Endometrial microvascular endothelial cells (primary cell): ENCODE data around the gene PRKN. TPM values are rescaled to one million over a fixed set of nuclear protein-coding genes. Genes with fewer than 3 reads are reported as not detected.

Experiments used
- in situ Hi-C: cut with HindIII; loops from 2 replicates; pipeline ENCODE4 v1.10.0; 2017; ENCODE audit warnings: low sequenced_read_pairs, low pct_unique_long_range_greater_than_20kb; ENCODE audit errors: inconsistent ontology term
- total RNA-seq: library from RNA; depleted of rRNA; stranded (reverse); fragments of >200 nt; gene quantifications from one replicate; pipeline ENCODE4 v1.2.3, GENCODE V29; 2015; ENCODE audit errors: inconsistent ontology term

The PRKN gene
- total RNA-seq, 1 donor from 2014 or later: not detected

DNA sequence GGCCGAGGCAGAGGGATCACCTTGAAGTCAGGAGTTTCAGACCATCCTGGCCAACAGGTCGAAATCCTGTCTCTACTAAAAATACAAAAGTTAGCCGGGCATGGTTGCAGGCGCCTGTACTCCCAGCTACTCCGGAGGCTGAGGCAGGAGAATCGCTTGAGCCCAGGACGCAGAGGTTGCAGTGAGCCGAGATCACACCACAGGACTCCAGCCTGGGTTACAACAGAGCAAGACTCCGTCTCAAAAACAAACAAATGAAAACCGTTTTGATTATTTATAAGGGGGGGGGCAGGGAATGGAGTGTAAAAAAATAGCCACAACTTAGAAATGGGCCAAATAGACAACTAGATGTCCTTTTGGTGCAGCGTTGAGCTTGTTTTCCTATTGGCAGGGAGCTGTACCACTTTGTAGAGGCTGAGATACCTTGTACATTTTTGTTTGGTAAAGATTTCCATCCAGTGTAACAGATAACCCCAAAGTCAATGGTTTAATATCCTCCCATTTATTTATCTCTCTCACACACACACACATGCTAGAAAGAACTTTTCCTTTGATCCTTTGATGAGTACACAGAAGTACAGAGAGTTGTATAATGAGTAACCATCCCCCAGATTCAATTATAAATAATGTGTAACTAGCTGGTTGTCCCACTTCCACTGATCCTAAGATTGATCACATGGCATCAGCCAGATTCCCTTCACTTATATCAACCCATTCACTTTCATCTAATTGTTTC, 477.5 kb downstream of the PRKN start:
- in situ Hi-C loops: no loop called here

DNA sequence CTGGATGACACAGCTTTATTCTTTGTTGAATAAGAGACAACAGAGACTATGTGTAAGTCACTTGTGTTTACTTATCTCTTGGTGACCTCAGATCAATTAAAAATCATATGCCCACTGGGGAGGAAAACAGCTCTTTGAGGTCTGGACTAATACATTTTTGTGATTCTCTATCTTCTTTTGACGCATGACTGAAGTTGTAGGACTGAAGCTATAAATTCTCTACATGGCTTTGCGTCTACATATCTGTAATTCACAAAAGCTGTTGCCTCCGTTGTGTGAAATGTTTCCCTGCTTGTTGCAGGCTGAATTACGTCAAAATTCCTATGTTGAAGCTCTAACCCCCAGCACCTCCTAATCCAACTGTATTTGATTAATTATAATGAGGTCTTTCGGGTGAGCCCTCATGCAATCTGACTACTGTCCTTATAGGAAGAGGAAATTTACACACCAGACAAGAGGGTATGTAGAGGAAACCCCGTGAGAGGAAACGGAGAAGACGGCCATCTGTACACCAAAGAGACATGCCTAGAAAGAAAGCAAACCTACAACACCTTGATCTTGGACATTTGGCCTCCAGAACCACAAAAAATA, 481.6 kb downstream of the PRKN start:
- in situ Hi-C loops: no loop called here

DNA sequence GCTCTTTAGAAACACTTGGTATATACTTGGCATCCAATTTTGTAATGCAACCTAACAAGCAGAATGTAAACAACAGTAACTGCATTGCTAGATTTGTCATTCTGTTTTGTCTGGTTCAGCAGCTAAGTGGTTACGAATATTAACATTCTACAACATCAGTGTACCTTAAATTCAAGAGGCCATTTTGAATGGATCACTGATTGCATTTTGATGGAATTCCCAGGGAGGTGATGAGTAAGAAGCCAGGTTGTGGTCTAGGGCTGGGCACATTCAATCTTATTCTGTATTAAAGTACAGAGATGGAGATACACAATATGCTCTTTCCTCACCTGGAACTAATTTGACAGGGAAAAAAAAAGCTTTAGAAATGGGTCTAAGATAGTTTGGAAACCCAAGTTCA, 483.5 kb downstream of the PRKN start:
- in situ Hi-C loops: no loop called here

DNA sequence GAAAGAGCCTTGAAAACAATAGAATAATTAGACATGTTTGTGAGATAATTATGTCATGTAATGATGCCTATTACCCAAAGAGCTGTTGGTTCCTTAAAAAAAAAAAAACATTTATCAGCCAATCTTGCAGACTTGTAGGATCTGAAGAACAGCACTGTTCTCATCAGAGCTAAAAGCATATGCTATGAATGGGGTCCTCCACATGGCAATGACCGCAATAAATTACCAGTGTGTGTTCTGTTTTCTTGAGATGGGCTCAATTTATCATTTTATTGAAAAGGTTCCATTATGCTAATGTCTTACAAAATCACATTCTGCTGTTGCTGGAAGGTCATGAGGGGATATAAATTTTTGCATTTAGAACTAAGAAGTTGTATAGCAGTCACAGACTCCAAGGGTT, 484.7 kb downstream of the PRKN start:
- in situ Hi-C loops: no loop called here

DNA sequence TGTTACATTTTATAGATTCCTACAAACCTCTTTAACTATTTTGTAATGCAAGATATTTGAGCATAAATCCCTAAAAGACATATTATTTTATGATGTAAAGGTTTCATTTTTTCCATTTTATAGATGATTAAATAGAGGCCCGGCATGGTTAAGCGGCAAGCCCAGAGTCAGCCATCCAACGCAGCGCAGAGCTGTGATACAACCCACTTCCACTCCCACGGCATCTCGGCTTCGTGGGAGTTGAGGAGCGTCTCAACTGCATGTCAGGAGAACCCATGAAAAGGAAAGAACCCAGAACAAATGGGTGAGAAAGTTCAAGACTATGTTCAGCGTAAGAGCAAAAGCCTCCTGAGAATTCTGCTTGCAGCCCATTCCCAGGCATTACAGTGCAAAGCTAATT, 488.2 kb downstream of the PRKN start:
- in situ Hi-C loops: no loop called here

DNA sequence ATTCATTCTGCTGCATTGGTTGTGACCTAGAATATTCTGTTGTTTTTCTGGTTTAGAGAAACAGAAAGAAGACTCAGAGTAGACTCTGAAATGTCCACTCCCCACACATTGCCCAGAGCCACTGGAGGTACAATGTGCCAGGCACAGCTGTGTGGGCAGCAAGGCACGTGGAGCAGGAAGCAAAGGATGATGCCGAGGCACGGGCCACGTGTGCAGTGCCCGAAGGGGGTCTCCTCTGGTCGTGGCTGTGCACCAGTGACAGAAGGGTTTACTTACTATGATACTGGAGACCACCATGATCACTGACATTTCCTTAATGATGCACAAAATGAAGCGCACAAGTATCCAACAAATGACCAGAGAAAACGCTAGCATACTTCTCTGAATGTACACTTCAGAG, 488.9 kb downstream of the PRKN start:
- in situ Hi-C loops: no loop called here

DNA sequence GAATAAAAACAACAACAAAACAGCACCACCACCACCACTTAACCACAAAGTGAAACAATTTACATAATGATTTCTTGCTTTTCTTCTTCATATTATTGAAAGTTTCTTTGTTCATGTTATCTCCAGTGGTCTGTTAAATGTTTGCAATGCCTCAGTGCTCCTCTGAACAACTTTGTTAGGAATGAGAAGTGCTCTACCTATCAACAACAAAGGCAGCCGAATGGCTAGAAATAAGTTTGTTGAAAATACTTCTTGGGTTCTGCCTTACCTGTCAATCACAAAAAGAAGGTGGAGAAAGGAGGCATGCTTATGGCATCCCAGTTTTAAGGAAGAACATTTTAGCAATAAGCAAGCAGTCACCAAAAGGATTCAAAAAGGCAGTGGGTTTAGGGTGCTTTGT, 490.2 kb downstream of the PRKN start:
- in situ Hi-C loops: no loop called here

DNA sequence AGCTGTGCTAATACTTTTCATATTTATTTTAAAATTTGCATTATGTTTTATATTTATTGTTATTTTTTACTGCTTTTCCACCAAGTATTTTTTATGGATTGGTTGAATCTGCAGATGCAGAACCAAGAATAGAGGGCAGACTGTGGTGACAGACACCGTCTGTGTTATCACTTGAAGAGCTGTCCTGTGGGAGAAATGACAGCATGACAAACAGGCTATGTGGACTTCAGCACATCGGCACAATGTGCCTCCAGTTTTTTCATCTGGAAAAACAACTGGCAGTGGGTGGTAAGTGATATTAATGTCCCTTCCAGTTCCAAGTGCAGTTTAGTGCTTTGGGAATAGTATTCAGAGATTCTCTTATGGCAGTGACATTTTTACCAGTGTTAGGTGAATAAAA, 492.9 kb downstream of the PRKN start:
- in situ Hi-C loops: no loop called here

DNA sequence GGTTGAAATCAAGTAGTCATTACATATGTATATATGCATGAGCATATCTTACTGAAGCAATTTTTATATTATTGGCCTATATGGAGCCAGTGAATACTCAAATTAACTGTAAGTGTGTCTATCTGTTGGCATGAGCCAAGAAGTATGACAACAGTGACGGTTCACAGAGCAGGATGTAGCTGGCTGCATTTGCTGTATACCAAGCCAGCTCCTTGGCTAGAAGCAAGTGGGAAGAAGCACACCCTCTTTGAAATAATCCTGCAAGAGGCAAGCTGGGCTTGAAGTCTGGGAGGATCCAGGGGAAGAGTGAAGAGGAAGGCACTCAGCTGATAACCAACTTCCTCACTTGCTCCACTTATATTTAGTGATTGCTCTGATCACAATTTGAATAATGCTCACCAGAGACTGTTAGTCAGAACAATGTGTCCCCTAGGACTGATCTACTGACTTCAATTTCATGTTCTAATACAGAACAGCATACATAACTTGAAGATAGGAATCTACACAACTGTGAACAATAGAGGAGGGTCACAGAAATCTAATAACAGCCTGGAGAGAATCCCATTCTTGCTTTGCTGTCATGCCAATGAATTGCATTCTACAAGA, 497.3 kb downstream of the PRKN start:
- in situ Hi-C loops: no loop called here

DNA sequence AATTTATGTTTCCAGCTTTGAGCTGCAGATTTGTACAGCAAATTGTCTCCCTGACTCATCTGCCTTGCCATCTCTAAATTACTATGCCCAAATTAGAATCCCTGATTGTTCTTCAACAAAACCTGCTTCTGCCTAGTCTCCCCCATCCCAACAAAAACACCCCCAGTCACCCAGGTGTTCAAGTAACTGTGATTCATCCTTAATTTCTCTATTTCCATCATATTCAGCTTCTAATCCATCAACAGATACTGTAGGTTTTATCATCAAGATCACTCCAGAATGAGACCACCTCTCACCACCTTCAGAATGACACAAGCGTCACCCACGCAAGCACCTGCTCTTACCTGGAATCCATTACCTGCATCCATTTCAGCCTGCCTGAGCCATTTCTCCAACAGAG, 498.5 kb downstream of the PRKN start:
- in situ Hi-C loops: no loop called here

DNA sequence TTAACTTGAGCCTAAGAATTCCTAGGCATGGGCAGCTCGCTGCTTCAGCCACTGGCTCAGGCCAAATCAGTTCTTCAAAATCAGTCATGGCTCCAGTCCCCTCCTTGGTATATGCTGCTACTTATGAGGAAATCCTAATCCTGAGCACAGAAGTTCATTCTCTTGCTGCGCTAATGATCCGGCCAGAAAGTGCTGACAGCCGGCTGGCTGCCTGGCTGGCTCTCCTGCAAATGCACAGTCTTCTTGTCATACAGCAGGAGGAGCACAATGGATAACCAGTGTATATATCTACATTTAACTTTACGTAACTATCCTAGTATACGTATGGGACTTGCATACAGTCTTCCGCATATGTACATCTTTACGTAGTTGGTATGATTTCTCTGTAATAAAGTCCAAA, 500.8 kb downstream of the PRKN start:
- in situ Hi-C loops: no loop called here

DNA sequence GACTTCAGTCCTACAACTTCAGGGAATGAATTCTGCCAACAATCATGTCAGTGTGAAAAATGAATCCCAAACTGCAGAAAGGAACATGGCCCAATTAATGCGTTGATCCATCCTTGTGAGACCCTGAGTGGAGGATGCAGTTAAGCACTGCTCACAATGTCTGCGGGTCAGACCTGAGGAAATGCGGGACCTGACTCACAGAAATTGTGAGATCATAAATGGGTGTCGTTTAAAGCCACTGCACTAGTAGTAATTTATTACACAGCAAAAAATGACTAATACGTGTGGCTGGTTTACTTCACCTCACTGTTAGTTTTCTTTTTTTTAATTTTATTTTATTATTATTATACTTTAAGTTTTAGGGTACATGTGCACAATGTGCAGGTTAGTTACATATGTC, 505.0 kb downstream of the PRKN start:
- in situ Hi-C loops: no loop called here

DNA sequence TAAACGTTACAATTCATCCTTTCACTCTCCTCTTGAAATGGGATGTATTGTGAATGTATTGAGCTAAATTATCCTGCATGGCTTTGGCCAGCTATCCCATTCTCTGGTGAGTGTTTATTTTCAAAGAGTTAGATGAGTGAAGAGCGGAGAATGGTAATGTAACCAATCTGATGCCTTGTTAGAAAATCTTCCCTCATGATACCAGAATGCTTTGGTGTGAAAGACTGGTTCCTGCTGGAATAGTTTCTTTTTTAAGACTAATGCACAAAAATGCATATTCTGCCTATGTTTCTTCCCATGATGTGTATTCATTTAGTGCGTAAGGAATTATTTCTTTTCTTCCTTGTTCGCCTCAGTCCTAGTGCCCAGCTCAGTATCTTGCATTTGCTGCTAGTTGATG, 506.7 kb downstream of the PRKN start:
- in situ Hi-C loops: no loop called here

DNA sequence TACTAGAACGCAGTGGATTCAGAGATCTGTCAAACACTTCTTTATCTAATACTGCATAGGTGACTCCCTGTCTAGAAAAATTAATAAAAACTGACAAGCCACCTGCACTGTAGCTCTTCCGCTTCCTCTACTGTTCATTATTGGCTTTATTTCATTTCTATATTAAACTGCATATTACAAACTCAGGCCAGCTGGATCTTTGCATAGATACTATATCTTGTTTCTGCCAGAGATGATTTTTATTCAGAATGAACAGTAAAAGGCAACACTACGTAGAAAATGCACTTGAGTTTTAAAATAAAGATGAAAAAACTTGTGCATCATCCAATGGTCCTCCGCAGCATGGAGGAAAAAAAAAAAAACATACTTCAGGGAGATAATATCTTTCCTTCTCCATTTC, 508.3 kb downstream of the PRKN start:
- in situ Hi-C loops: no loop called here

DNA sequence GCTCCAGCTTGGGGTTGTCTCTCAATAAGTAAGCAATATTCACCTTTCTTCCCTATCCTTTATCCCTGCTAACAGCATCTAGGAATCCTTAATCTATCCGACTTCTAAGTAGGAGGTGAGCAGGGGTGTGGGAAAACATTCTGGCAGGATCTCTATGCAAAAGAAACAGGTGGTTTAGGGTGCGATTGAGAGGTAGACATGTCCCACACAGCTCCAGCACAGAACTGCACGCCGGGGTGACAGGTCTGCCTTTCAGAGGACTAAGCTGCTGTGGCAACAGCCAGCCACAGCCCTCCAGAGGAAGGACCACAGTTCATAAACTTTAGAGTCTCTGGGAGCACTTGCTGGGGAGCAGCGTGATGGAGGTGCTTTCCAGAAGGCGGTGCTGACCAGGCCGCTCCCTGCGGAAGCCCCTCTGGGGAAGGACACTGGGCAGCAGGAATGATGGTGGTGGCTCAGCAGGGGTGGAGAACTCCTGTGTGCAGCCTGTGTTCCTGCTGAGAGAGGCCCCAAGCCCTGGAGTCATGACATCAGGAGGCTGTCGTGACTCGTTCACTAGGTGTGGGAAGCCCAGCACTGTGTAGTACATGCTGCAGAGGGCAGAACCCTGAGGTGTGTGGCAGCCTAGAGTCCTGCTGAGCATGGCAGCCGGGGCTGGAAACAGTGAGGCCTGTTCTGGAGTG, 509.6 kb downstream of the PRKN start:
- in situ Hi-C loops: no loop called here

DNA sequence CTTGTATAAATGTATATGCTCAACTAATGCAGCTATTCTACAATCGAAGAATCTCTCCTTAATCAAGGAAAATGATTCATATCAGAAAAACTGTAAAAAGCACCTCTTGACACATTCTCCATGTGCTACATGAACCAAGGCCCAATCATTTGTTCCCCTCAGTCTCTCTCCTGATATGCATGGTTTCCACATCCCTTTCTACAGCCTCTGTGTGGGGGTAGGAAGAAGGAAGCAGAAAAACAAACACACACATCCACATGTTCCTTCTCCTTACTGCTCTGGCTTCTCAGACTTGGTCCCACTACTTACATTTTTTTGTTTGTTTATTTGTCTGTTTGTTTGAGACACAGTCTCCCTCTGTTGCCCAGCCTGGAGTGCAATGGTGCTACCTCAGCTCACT, 510.5 kb downstream of the PRKN start:
- in situ Hi-C loops: no loop called here

DNA sequence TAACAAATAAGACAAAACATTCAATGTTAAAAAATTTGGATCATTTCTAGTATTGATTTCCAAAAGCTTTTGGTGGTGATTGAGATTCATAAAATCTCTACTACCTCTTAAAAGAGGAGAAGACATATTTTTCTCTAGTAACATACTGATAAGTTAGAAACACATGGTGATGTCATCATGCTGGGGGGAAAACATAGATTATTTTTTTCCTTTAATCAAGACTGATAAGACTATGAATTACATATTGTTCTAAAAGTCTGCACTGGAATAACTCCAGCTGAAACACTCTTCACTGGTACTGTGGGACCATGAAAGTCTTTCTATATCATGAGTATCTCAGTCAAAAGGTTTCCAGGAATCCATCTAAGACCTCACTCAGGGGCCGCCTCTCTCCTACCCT, 515.8 kb downstream of the PRKN start:
- in situ Hi-C loops: no loop called here

DNA sequence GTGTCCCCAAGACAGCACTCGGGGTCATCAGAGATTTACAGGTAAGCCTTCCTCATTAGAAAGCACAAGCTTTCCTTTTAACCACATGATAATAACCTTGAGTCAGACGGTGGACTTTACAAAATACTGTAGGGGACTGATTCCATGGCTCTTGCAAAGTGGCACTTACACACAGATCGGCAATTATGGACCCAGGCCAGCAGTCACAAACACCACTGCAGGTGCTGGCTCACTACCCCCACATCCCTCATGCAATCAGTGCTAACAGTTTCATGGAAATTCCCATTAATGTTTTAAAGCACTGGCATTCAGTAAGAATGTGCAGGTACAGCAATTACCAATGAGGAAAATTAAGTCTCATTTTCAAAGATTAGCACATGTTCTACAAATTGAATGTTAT, 516.5 kb downstream of the PRKN start:
- in situ Hi-C loops: no loop called here

DNA sequence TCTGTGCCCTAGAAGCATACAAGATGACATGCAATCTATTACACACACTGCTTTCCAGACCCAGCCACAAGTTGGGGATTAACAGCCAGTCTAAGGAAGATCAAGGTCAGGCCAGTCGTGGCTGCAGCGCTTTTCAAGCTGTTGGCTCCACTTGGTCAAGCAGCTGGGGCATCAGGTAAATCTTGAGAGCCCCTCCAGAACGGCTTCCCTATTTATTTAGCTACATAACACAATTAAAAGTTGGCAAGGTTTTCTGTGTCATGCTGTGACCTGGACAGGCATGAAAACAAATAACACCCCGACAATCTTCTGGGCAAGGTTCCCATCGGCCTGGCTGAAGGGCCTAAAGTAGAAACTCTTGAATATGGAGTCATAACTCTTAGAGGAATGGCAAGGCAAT, 524.3 kb downstream of the PRKN start:
- in situ Hi-C loops: no loop called here
